HFFc6 (cell line): ENCODE results near the gene KRT39. TPM values are rescaled to one million over a fixed set of nuclear protein-coding genes. Genes with fewer than 3 reads are reported as not detected.

ENCODE experiments used
- DNase-seq: peaks from one replicate; pipeline ENCODE4 v3.0.0-alpha.2; 2018
- H3K27ac Mint-ChIP-seq: 2 replicates; pipeline ENCODE4 v1.8.0; 2020; ENCODE audit warnings: mild to moderate bottlenecking, mixed read lengths
- H3K27me3 Mint-ChIP-seq: 2 replicates; pipeline ENCODE4 v1.8.0; 2021; ENCODE audit warnings: mild to moderate bottlenecking, moderate library complexity, mixed read lengths; ENCODE audit not compliant: insufficient read depth
- H3K36me3 Mint-ChIP-seq: 2 replicates; pipeline ENCODE4 v1.8.0; 2021; ENCODE audit warnings: low read depth, mixed read lengths
- H3K4me1 Mint-ChIP-seq: 2 replicates; pipeline ENCODE4 v1.8.0; 2020; ENCODE audit warnings: low read depth, mixed read lengths
- H3K4me3 Mint-ChIP-seq: 2 replicates; pipeline ENCODE4 v1.8.0; 2020; ENCODE audit warnings: mild to moderate bottlenecking, moderate library complexity, mixed read lengths
- H3K9me3 Mint-ChIP-seq: 2 replicates; pipeline ENCODE4 v1.8.0; 2020; ENCODE audit warnings: mild to moderate bottlenecking, mixed read lengths
- CTCF ChIP-seq: fragments of 200-600 bp; sonication (generic); IDR thresholded peaks from 2 replicates; pipeline ENCODE4 v1.5.0; 2021; ENCODE audit warnings: antibody characterized with exemption, mild to moderate bottlenecking
- total RNA-seq, 6 experiments: library from RNA; stranded (reverse); fragmentation: NEBNext Ultra II Directional; extraction: Animal tissue kit (Norgen Biotek cat#: 25700); gene quantifications; 2 replicates in 1 of 6; 3 replicates in 5 of 6; pipeline ENCODE4 v1.2.3, GENCODE V29; 2021

The KRT39 gene
- total RNA-seq, 6 experiments from 2014 or later = not detected

- no peaks in the 10 kb centered on the region for H3K9me3 Mint-ChIP-seq
- H3K27ac Mint-ChIP-seq = no peak overlapping the region
- H3K27me3 Mint-ChIP-seq = peaks cover 1% of the 10 kb centered on the region
- no peak for DNase-seq
- H3K36me3 Mint-ChIP-seq = no peaks in the 10 kb centered on the region
- peaks cover 9% of the 10 kb centered on the region for H3K4me1 Mint-ChIP-seq
- TF ChIP-seq CTCF = no peak
- H3K4me3 Mint-ChIP-seq = no peak overlapping the region
These were observed 22.2 kb downstream of the KRT39 start for GRCh38 chr17:40944531-40944930.

GRCh38 chr17:40942553-40942952, 24.2 kb downstream of the KRT39 start:
- Mint-ChIP-seq H3K27me3 (peaks cover 1% of the 10 kb centered on the region), H3K4me1 (no peaks in the 10 kb centered on the region; the same call in 1 of the 2 replicates)
- no peak for TF ChIP-seq CTCF

DNA sequence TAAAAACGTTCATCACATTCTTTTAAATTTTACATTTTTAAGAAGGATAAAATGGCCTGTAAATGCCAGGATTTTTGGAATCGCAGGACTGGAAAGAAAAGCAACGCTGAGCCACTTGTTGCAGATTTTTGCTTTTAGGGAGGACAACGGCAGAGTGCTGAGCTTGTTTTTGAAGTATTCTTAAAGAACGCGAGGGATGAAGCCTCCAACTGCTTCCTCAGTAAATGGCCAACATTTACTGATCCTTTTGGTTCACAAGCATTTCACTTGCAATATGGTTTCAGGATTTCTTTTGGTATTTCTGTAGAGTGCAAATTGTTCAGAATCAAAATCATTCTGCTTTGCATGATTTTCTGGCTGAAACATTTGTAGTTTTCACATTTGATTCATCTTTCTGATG, 26.5 kb downstream of the KRT39 start:
- Mint-ChIP-seq H3K36me3 (no peaks in the 10 kb centered on the region), H3K27ac (no peak overlapping the region), H3K4me3 (no peak overlapping the region), H3K9me3 (no peaks in the 10 kb centered on the region), H3K4me1 (no peaks in the 10 kb centered on the region; the same call in 1 of the 2 replicates), H3K27me3 (peaks cover 1% of the 10 kb centered on the region)
- DNase-seq = no peak
- no peak for TF ChIP-seq CTCF

More at GRCh38 chr17:40942553-40942952, 24.2 kb downstream of the KRT39 start:
- Mint-ChIP-seq H3K4me3 (no peak overlapping the region), H3K27ac (no peak overlapping the region), H3K9me3 (no peaks in the 10 kb centered on the region), H3K36me3 (no peaks in the 10 kb centered on the region)
- DNase-seq = no peak

- DNase-seq = no peak
- TF ChIP-seq CTCF = no peak
- no peaks in the 10 kb centered on the region; the same call in 1 of the 2 replicates for H3K4me1 Mint-ChIP-seq
- no peak overlapping the region for H3K27ac Mint-ChIP-seq
- no peak overlapping the region for H3K4me3 Mint-ChIP-seq
- no peaks in the 10 kb centered on the region for H3K36me3 Mint-ChIP-seq
- H3K27me3 Mint-ChIP-seq = no peaks in the 10 kb centered on the region; the same call in 1 of the 2 replicates
- H3K9me3 Mint-ChIP-seq = no peaks in the 10 kb centered on the region
These were observed 27.8 kb downstream of the KRT39 start for GRCh38 chr17:40938981-40939380.

DNA sequence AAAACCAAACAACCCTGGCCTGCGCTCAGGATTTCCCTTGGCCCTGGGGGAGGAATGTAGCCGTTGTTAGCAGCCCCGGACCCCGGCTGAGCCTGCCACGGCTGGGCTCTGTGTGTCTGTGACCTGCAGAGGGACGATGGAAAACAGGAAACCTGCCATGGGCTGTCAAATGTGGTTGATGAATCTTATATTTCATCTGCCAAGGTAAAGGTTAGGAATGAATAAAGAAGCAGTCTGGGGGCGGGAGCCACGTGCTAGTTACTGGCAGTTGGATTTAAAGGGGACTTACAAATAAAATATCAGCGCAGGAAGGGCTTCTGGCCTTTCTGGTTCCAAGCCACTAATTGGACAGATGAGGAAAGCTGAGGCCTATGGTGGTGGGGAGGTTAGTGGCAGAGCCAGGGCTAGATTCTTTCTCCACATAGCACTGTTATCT, 29.3 kb downstream of the KRT39 start, which contains the start of gene KRT23:
Gene KRT23 (minus strand): TSS at position 263 of the 436 bp plus-strand sequence. CDS start 1,043 bp downstream, outside the sequence.
- Mint-ChIP-seq H3K4me1 (no peaks in the 10 kb centered on the region; the same call in 1 of the 2 replicates), H3K27me3 (no peaks in the 10 kb centered on the region; the same call in 1 of the 2 replicates), H3K4me3 (no peak within 1 kb of the TSS), H3K27ac (no peak within 1 kb of the TSS), H3K9me3 (no peaks in the 10 kb centered on the region), H3K36me3 (no peaks in the 10 kb centered on the region)
- no peak for DNase-seq
- TF ChIP-seq CTCF = no peak
